CD14-positive monocyte (primary cell): ENCODE measurements around the gene SH2B3. TPM values are rescaled to one million over a fixed set of nuclear protein-coding genes. Genes with fewer than 3 reads are reported as not detected.

Source experiments
- DNase-seq, 3 donors: peaks; one replicate each; pipeline ENCODE4 v3.0.0-alpha.2; 2011 to 2022
- H2AFZ ChIP-seq: 2 replicates; pipeline ENCODE4 v1.6.0; 2012; ENCODE audit warnings: mild to moderate bottlenecking, low read depth, low read length, inconsistent platforms; ENCODE audit not compliant: insufficient read depth, poor library complexity, severe bottlenecking
- H3K27ac ChIP-seq, 2 donors: 1 replicate in 1 of 2; 2 replicates in 1 of 2; pipeline ENCODE4 v1.5.1; 2012 to 2013; ENCODE audit warnings: low read length in 2 of 2, control low read depth in 1 of 2, inconsistent platforms in 1 of 2, low read depth in 1 of 2, mild to moderate bottlenecking in 1 of 2
- H3K27me3 ChIP-seq, 2 donors: one replicate each; pipeline versions ENCODE4 v1.6.0 to v1.6.1; 2011 to 2013; ENCODE audit warnings: low read length in 2 of 2; ENCODE audit not compliant: control insufficient read depth in 2 of 2, insufficient read depth in 2 of 2
- H3K36me3 ChIP-seq, 2 donors: replicated peaks in 1 of 2; 1 replicate in 1 of 2; 2 replicates in 1 of 2; pipeline versions ENCODE4 v1.5.1 to v1.6.1; 2012 to 2013; ENCODE audit warnings: low read length in 2 of 2, control low read depth in 1 of 2, inconsistent platforms in 1 of 2, mild to moderate bottlenecking in 1 of 2; ENCODE audit not compliant: insufficient read depth in 2 of 2, control insufficient read depth in 1 of 2
- H3K4me1 ChIP-seq, 2 donors: 1 replicate in 1 of 2; 2 replicates in 1 of 2; pipeline versions ENCODE4 v1.5.1 to v1.6.1; 2012 to 2013; ENCODE audit warnings: low read length in 2 of 2, control low read depth in 1 of 2, inconsistent platforms in 1 of 2, mild to moderate bottlenecking in 1 of 2, moderate library complexity in 1 of 2; ENCODE audit not compliant: insufficient read depth in 2 of 2, control insufficient read depth in 1 of 2
- H3K4me2 ChIP-seq: replicated peaks from 2 replicates; pipeline ENCODE3; 2012; ENCODE audit warnings: low read length, moderate library complexity, mild to moderate bottlenecking; ENCODE audit not compliant: poor library complexity, severe bottlenecking; ENCODE audit errors: extremely low read depth
- H3K4me3 ChIP-seq, 3 experiments: fragments of 200-600 bp in 1 of 3; sonication (generic) in 1 of 3; replicated peaks in 1 of 3; 1 replicate in 2 of 3; 2 replicates in 1 of 3; pipeline ENCODE4 v1.5.1; 2011 to 2013; ENCODE audit warnings: low read length in 3 of 3, mild to moderate bottlenecking in 3 of 3, control low read depth in 2 of 3, low read depth in 2 of 3, inconsistent platforms in 1 of 3, moderate library complexity in 1 of 3
- H3K79me2 ChIP-seq: 2 replicates; pipeline ENCODE4 v1.6.0; 2012; ENCODE audit warnings: mild to moderate bottlenecking, control low read depth, inconsistent platforms, low read length, moderate library complexity; ENCODE audit not compliant: insufficient read depth
- H3K9ac ChIP-seq: 2 replicates; pipeline ENCODE4 v1.6.0; 2017; ENCODE audit warnings: low read length, mild to moderate bottlenecking; ENCODE audit not compliant: insufficient read depth, poor library complexity, severe bottlenecking
- H3K9me3 ChIP-seq, 2 donors: replicated peaks in 1 of 2; 1 replicate in 1 of 2; 2 replicates in 1 of 2; pipeline versions ENCODE4 v1.5.1 to v1.6.1; 2012 to 2013; ENCODE audit warnings: low read length in 2 of 2, control low read depth in 1 of 2; ENCODE audit not compliant: control insufficient read depth in 1 of 2, insufficient read depth in 1 of 2
- H4K20me1 ChIP-seq: 2 replicates; pipeline ENCODE4 v1.6.0; 2012; ENCODE audit warnings: mild to moderate bottlenecking, low read length, control low read depth, moderate library complexity; ENCODE audit not compliant: insufficient read depth
- H3K27ac Mint-ChIP-seq, 7 donors: one replicate each; pipeline ENCODE4 v1.8.0; 2020; ENCODE audit warnings: mild to moderate bottlenecking in 7 of 7, mixed read lengths in 7 of 7, moderate library complexity in 6 of 7, inconsistent platforms in 2 of 7
- H3K27me3 Mint-ChIP-seq, 3 donors: one replicate each; pipeline ENCODE4 v1.8.0; 2021 to 2022; ENCODE audit warnings: low read depth in 3 of 3, mild to moderate bottlenecking in 3 of 3, mixed read lengths in 3 of 3, moderate library complexity in 3 of 3, inconsistent platforms in 1 of 3
- H3K36me3 Mint-ChIP-seq, 2 donors: one replicate each; pipeline ENCODE4 v1.8.0; 2020; ENCODE audit warnings: mixed read lengths in 2 of 2, inconsistent platforms in 1 of 2, mild to moderate bottlenecking in 1 of 2
- H3K4me1 Mint-ChIP-seq: one replicate; pipeline ENCODE4 v1.8.0; 2020; ENCODE audit warnings: mild to moderate bottlenecking, mixed read lengths
- H3K4me3 Mint-ChIP-seq, 2 donors: one replicate each; pipeline ENCODE4 v1.8.0; 2020; ENCODE audit warnings: mild to moderate bottlenecking in 2 of 2, mixed read lengths in 2 of 2, moderate library complexity in 1 of 2
- H3K9me3 Mint-ChIP-seq, 7 donors: one replicate each; pipeline ENCODE4 v1.8.0; 2020 to 2022; ENCODE audit warnings: mixed read lengths in 7 of 7, mild to moderate bottlenecking in 6 of 7, moderate library complexity in 6 of 7, inconsistent platforms in 2 of 7
- CTCF ChIP-seq: fragments of 200-600 bp; IDR thresholded peaks from one replicate; pipeline ENCODE4 v1.8.0; 2022; ENCODE audit warnings: antibody characterized with exemption, mild to moderate bottlenecking
- WGBS: methylation state at CpG from one replicate; pipeline ENCODE4 v1.1.5; 2013; ENCODE audit warnings: missing lambda C conversion rate; ENCODE audit not compliant: insufficient coverage; 5-methylcytosine and 5-hydroxymethylcytosine counted together
- intact Hi-C, 2 donors: fragments of 100-400 bp; cut with micrococcal nuclease; formaldehyde crosslinking; loops; one replicate each; pipeline versions ENCODE4 v1.15.0 to v1.15.1; 2023
- polyA plus RNA-seq, 3 donors: library from polyadenylated mRNA; depleted of rRNA in 1 of 3; unstranded in 2 of 3; stranded (reverse) in 1 of 3; fragments of 300-500 nt in 2 of 3; fragments of >200 nt in 1 of 3; fragmentation: Illumina TruSeq in 2 of 3; gene quantifications; 1 replicate in 2 of 3; 2 replicates in 1 of 3; pipeline ENCODE4 v1.2.3, GENCODE V29; 2012 to 2021

SH2B3 gene
- polyA plus RNA-seq, 3 donors, result 15.2 to 136 (median 33.5) TPM

GRCh38 chr12:111409780-111410430 is 4.2 kb downstream of the SH2B3 start:
- Histone ChIP-seq H4K20me1 (peaks cover 91% of the 10 kb centered on the region), H3K27me3 (no peaks in the 10 kb centered on the region), H3K79me2 (peaks cover 94% of the 10 kb centered on the region), H3K27ac (peak overlapping the region; percentile 65 to 93), H3K9me3 (no peaks in the 10 kb centered on the region), H3K4me3 (peak overlapping the region; percentile 91 to 99 (median 91)), H3K4me1 (peaks cover 79 to 82% of the 10 kb centered on the region in 2 donors), H3K36me3 (peaks cover 8 to 25% of the 10 kb centered on the region in 2 donors), H3K4me2 (peak overlapping the region; percentile 87), H2AFZ (no peak overlapping the region), H3K9ac (peak overlapping the region; percentile 99)
- 9% methylated on average over 11 of the region's 14 CpGs for WGBS
- peaks cover 74% of the 10 kb centered on the region for H3K4me1 Mint-ChIP-seq
- peak in 1 of 3 donors; percentile 56 for DNase-seq
- TF ChIP-seq CTCF, result no peak
- H3K27me3 Mint-ChIP-seq, result no peaks in the 10 kb centered on the region
- H3K4me3 Mint-ChIP-seq, result peak overlapping the region; percentile 92 to 96
- H3K27ac Mint-ChIP-seq, result peak overlapping the region; percentile 82 to 98 (median 86)
- intact Hi-C loops, result loop anchor here (2.0 to 10.0 kb wide), 4 partner anchors 17 to 95 kb away; no protein-coding TSS in a partner anchor
- peaks cover 0 to 1% (median 0%) of the 10 kb centered on the region in 7 donors for H3K9me3 Mint-ChIP-seq
- H3K36me3 Mint-ChIP-seq, result peaks cover 16 to 53% of the 10 kb centered on the region in 2 donors

GRCh38 chr12:111410431-111411184 is 4.9 kb downstream of the SH2B3 start:
- peaks cover 79 to 82% of the 10 kb centered on the region in 2 donors for H3K4me1 ChIP-seq
- H3K27me3 ChIP-seq, result no peaks in the 10 kb centered on the region
- no peak for TF ChIP-seq CTCF
- peak overlapping the region in 2 of 3 experiments; percentile 91 to 99 for H3K4me3 ChIP-seq
- no peak for DNase-seq
- peaks cover 98% of the 10 kb centered on the region for H4K20me1 ChIP-seq
- Mint-ChIP-seq H3K4me1 (peaks cover 78% of the 10 kb centered on the region), H3K4me3 (peak overlapping the region; percentile 85 to 92), H3K27ac (peak overlapping the region; percentile 80 to 95 (median 86)), H3K27me3 (no peaks in the 10 kb centered on the region), H3K36me3 (peaks cover 20 to 58% of the 10 kb centered on the region in 2 donors), H3K9me3 (peaks cover 0 to 1% (median 0%) of the 10 kb centered on the region in 7 donors)
- H3K9me3 ChIP-seq, result no peaks in the 10 kb centered on the region
- H3K4me2 ChIP-seq, result peak overlapping the region; percentile 87
- H2AFZ ChIP-seq, result no peak overlapping the region
- H3K27ac ChIP-seq, result peak overlapping the region; percentile 65 to 93
- peaks cover 8 to 28% of the 10 kb centered on the region in 2 donors for H3K36me3 ChIP-seq
- WGBS, result 36% methylated on average over 5 of the region's 12 CpGs
- intact Hi-C loops, result loop anchor here in 1 of 2 donors (2.0 kb wide), 1 partner anchor 18 kb away; no protein-coding TSS in a partner anchor
- peak overlapping the region; percentile 99 for H3K9ac ChIP-seq
- peaks cover 99% of the 10 kb centered on the region for H3K79me2 ChIP-seq
